Measurements from ENCODE around the gene E4F1.
A peak's percentile ranks its signal among the peaks of the same experiment; 100 is the strongest.
"Not testable (repeated sequence)": the region's sequence is repeated elsewhere in the genome, so short reads cannot be mapped to it uniquely, and the experiment has no call there.

The E4F1 gene

GRCh38 chr16:2197765-2198164 lies 25.6 kb upstream of the E4F1 start:
- H3K27ac ChIP-seq (ENCODE audit: low read length): no peak overlapping the region
- H3K36me3 ChIP-seq (ENCODE audit: control insufficient read depth, insufficient read depth, low read length): no peaks in the 10 kb centered on the region
- no peaks in the 10 kb centered on the region for H3K9me3 ChIP-seq (ENCODE audit: control insufficient read depth, insufficient read depth, low read length)
- H3K4me1 ChIP-seq (ENCODE audit: control insufficient read depth, insufficient read depth, low read length): peaks cover 5% of the 10 kb centered on the region; the same call in 1 of the 2 replicates
- H3K27me3 ChIP-seq (ENCODE audit: control insufficient read depth, insufficient read depth, low read length): peaks cover 7% of the 10 kb centered on the region; the same call in 1 of the 2 replicates
- no peak overlapping the region for H3K4me3 ChIP-seq (ENCODE audit: low read length)
- DNase-seq (ENCODE audit: low read depth, low spot score): no peak
- WGBS (ENCODE audit: insufficient coverage, insufficient read length): no CpG with 5 or more reads among the region's 6 CpGs

- Histone ChIP-seq H3K27me3 (ENCODE audit: control insufficient read depth, insufficient read depth, low read length) (peaks cover 7% of the 10 kb centered on the region; the same call in 1 of the 2 replicates), H3K4me1 (ENCODE audit: control insufficient read depth, insufficient read depth, low read length) (peaks cover 5% of the 10 kb centered on the region; the same call in 1 of the 2 replicates), H3K9me3 (ENCODE audit: control insufficient read depth, insufficient read depth, low read length) (no peaks in the 10 kb centered on the region), H3K36me3 (ENCODE audit: control insufficient read depth, insufficient read depth, low read length) (no peaks in the 10 kb centered on the region), H3K27ac (ENCODE audit: low read length) (no peak overlapping the region), H3K4me3 (ENCODE audit: low read length) (no peak overlapping the region)
- no peak for DNase-seq (ENCODE audit: low read depth, low spot score)
- WGBS (ENCODE audit: insufficient coverage, insufficient read length): no CpG with 5 or more reads among the region's 4 CpGs
Measured at GRCh38 chr16:2198283-2198682, 25.1 kb upstream of the E4F1 start.

- Histone ChIP-seq H3K9me3 (ENCODE audit: control insufficient read depth, insufficient read depth, low read length) (no peaks in the 10 kb centered on the region), H3K4me3 (ENCODE audit: low read length) (no peak overlapping the region), H3K4me1 (ENCODE audit: control insufficient read depth, insufficient read depth, low read length) (peaks cover 5% of the 10 kb centered on the region; the same call in 1 of the 2 replicates), H3K36me3 (ENCODE audit: control insufficient read depth, insufficient read depth, low read length) (no peaks in the 10 kb centered on the region), H3K27me3 (ENCODE audit: control insufficient read depth, insufficient read depth, low read length) (peaks cover 7% of the 10 kb centered on the region; the same call in 1 of the 2 replicates), H3K27ac (ENCODE audit: low read length) (no peak overlapping the region)
- no CpG with 5 or more reads among the region's 5 CpGs for WGBS (ENCODE audit: insufficient coverage, insufficient read length)
- DNase-seq (ENCODE audit: low read depth, low spot score): no peak
Measured at GRCh38 chr16:2199095-2199494, 24.3 kb upstream of the E4F1 start.

- no CpG with 5 or more reads among the region's 14 CpGs for WGBS (ENCODE audit: insufficient coverage, insufficient read length)
- Histone ChIP-seq H3K36me3 (ENCODE audit: control insufficient read depth, insufficient read depth, low read length) (no peaks in the 10 kb centered on the region), H3K4me3 (ENCODE audit: low read length) (no peak overlapping the region), H3K27ac (ENCODE audit: low read length) (no peak overlapping the region), H3K4me1 (ENCODE audit: control insufficient read depth, insufficient read depth, low read length) (peaks cover 5% of the 10 kb centered on the region; the same call in 1 of the 2 replicates), H3K9me3 (ENCODE audit: control insufficient read depth, insufficient read depth, low read length) (no peaks in the 10 kb centered on the region), H3K27me3 (ENCODE audit: control insufficient read depth, insufficient read depth, low read length) (peaks cover 7% of the 10 kb centered on the region; the same call in 1 of the 2 replicates)
- no peak for DNase-seq (ENCODE audit: low read depth, low spot score)
Measured at GRCh38 chr16:2199621-2200139, 23.7 kb upstream of the E4F1 start.

- Histone ChIP-seq H3K27ac (ENCODE audit: low read length) (no peak overlapping the region), H3K27me3 (ENCODE audit: control insufficient read depth, insufficient read depth, low read length) (peaks cover 7% of the 10 kb centered on the region; the same call in 1 of the 2 replicates), H3K4me3 (ENCODE audit: low read length) (no peak overlapping the region), H3K4me1 (ENCODE audit: control insufficient read depth, insufficient read depth, low read length) (peaks cover 4% of the 10 kb centered on the region; the same call in 1 of the 2 replicates), H3K9me3 (ENCODE audit: control insufficient read depth, insufficient read depth, low read length) (no peaks in the 10 kb centered on the region), H3K36me3 (ENCODE audit: control insufficient read depth, insufficient read depth, low read length) (no peaks in the 10 kb centered on the region)
- no peak for DNase-seq (ENCODE audit: low read depth, low spot score)
- no CpG with 5 or more reads among the region's 6 CpGs for WGBS (ENCODE audit: insufficient coverage, insufficient read length)
Measured at GRCh38 chr16:2200313-2200712, 23.1 kb upstream of the E4F1 start.

- H3K27ac ChIP-seq (ENCODE audit: low read length); H3K27me3 ChIP-seq (ENCODE audit: control insufficient read depth, insufficient read depth, low read length); H3K9me3 ChIP-seq (ENCODE audit: control insufficient read depth, insufficient read depth, low read length); H3K4me1 ChIP-seq (ENCODE audit: control insufficient read depth, insufficient read depth, low read length); DNase-seq (ENCODE audit: low read depth, low spot score); H3K4me3 ChIP-seq (ENCODE audit: low read length): not testable (repeated sequence)
- no CpG with 5 or more reads among the region's 8 CpGs for WGBS (ENCODE audit: insufficient coverage, insufficient read length)
- H3K36me3 ChIP-seq (ENCODE audit: control insufficient read depth, insufficient read depth, low read length): peaks cover 13% of the 10 kb centered on the region
Measured at GRCh38 chr16:2203119-2203688, 20.2 kb upstream of the E4F1 start.

GRCh38 chr16:2204416-2205103 lies 18.8 kb upstream of the E4F1 start:
- H3K27ac ChIP-seq (ENCODE audit: low read length): no peak overlapping the region
- peaks cover 27% of the 10 kb centered on the region for H3K36me3 ChIP-seq (ENCODE audit: control insufficient read depth, insufficient read depth, low read length)
- DNase-seq (ENCODE audit: low read depth, low spot score): no peak
- H3K4me1 ChIP-seq (ENCODE audit: control insufficient read depth, insufficient read depth, low read length): no peaks in the 10 kb centered on the region; the same call in 1 of the 2 replicates
- H3K4me3 ChIP-seq (ENCODE audit: low read length): peak overlapping the region; percentile 70; the same call in 1 of the 2 replicates
- WGBS (ENCODE audit: insufficient coverage, insufficient read length): 100% methylated on average over 4 of the region's 13 CpGs
- H3K9me3 ChIP-seq (ENCODE audit: control insufficient read depth, insufficient read depth, low read length): no peaks in the 10 kb centered on the region
- H3K27me3 ChIP-seq (ENCODE audit: control insufficient read depth, insufficient read depth, low read length): no peaks in the 10 kb centered on the region

- Histone ChIP-seq H3K4me3 (ENCODE audit: low read length) (peak within 1 kb of the TSS; percentile 70), H3K9me3 (ENCODE audit: control insufficient read depth, insufficient read depth, low read length) (no peaks in the 10 kb centered on the region), H3K27me3 (ENCODE audit: control insufficient read depth, insufficient read depth, low read length) (no peaks in the 10 kb centered on the region), H3K27ac (ENCODE audit: low read length) (no peak within 1 kb of the TSS), H3K36me3 (ENCODE audit: control insufficient read depth, insufficient read depth, low read length) (peaks cover 27% of the 10 kb centered on the region), H3K4me1 (ENCODE audit: control insufficient read depth, insufficient read depth, low read length) (peaks cover under 1% of the 10 kb centered on the region; the same call in 1 of the 2 replicates)
- WGBS (ENCODE audit: insufficient coverage, insufficient read length): no CpG with 5 or more reads among the region's 93 CpGs
- no peak for DNase-seq (ENCODE audit: low read depth, low spot score)
Measured at GRCh38 chr16:2205104-2205966, 18.1 kb upstream of the E4F1 start, which contains the start of gene MLST8. MLST8 (plus strand) TSS chr16:2205454; CDS start chr16:2206086, 632 bp downstream.

- no peaks in the 10 kb centered on the region for H3K27me3 ChIP-seq (ENCODE audit: control insufficient read depth, insufficient read depth, low read length)
- H3K4me1 ChIP-seq (ENCODE audit: control insufficient read depth, insufficient read depth, low read length): peaks cover 5% of the 10 kb centered on the region; the same call in 1 of the 2 replicates
- DNase-seq (ENCODE audit: low read depth, low spot score): no peak
- WGBS (ENCODE audit: insufficient coverage, insufficient read length): no CpG with 5 or more reads among the region's 16 CpGs
- peaks cover 27% of the 10 kb centered on the region for H3K36me3 ChIP-seq (ENCODE audit: control insufficient read depth, insufficient read depth, low read length)
- peak overlapping the region; percentile 70 for H3K4me3 ChIP-seq (ENCODE audit: low read length)
- H3K9me3 ChIP-seq (ENCODE audit: control insufficient read depth, insufficient read depth, low read length): no peaks in the 10 kb centered on the region
- no peak overlapping the region for H3K27ac ChIP-seq (ENCODE audit: low read length)
Measured at GRCh38 chr16:2205967-2206313, 17.5 kb upstream of the E4F1 start.

GRCh38 chr16:2206420-2206779 lies 17.0 kb upstream of the E4F1 start:
- WGBS (ENCODE audit: insufficient coverage, insufficient read length): no CpG with 5 or more reads among the region's 18 CpGs
- no peaks in the 10 kb centered on the region for H3K27me3 ChIP-seq (ENCODE audit: control insufficient read depth, insufficient read depth, low read length)
- no peaks in the 10 kb centered on the region for H3K9me3 ChIP-seq (ENCODE audit: control insufficient read depth, insufficient read depth, low read length)
- H3K27ac ChIP-seq (ENCODE audit: low read length): no peak overlapping the region
- no peak for DNase-seq (ENCODE audit: low read depth, low spot score)
- H3K4me3 ChIP-seq (ENCODE audit: low read length): no peak overlapping the region; the same call in 1 of the 2 replicates
- H3K36me3 ChIP-seq (ENCODE audit: control insufficient read depth, insufficient read depth, low read length): peaks cover 27% of the 10 kb centered on the region
- H3K4me1 ChIP-seq (ENCODE audit: control insufficient read depth, insufficient read depth, low read length): peaks cover 7% of the 10 kb centered on the region
